Panc1 (cell line): ENCODE results near the gene TCF3.

ENCODE experiments used
- POLR2AphosphoS5 ChIP-seq: IDR thresholded peaks from 2 replicates; pipeline ENCODE4 v1.6.1; 2012; ENCODE audit warnings: mild to moderate bottlenecking, low read depth, low read length, moderate library complexity
- TCF7L2 ChIP-seq: IDR thresholded peaks from 2 replicates; pipeline ENCODE4 v1.6.1; 2011; ENCODE audit warnings: mild to moderate bottlenecking, low read depth, low read length, inconsistent platforms
- TF ChIP-seq, protein P1 (sequence below): fragments of 450-650 bp; IDR thresholded peaks from 2 replicates; pipeline ENCODE4 v1.5.1; 2017; ENCODE audit warnings: mild to moderate bottlenecking
- TF ChIP-seq, protein P2 (sequence below), 2 experiments: IDR thresholded peaks; 2 replicates each; pipeline ENCODE4 v1.6.1; 2011 to 2012; ENCODE audit warnings: low read depth in 2 of 2, control low read depth in 1 of 2, low read length in 1 of 2, mild to moderate bottlenecking in 1 of 2, moderate library complexity in 1 of 2; ENCODE audit not compliant: insufficient read depth in 1 of 2

DNA sequence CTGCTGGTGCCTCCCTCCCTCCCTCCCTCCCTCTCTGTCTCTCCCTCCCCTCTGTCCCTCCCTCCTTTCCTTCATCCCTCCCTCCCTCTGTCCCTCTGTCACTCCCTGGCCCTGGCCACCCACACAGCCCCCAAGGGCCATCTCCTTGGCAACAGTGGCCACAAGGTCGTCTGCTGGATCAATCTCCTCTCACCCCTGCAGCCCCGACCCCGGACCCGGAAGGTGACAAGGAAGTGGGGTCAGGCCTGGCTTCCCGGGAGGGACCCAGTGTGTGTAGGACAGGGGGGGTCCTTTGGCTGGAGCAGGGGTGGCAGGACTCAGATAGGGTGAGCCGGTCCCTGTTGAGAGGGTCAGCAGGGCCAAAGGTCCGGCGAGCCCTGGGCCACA is 21.9 kb upstream of the TCF3 start:
- TF ChIP-seq, protein P1, sequence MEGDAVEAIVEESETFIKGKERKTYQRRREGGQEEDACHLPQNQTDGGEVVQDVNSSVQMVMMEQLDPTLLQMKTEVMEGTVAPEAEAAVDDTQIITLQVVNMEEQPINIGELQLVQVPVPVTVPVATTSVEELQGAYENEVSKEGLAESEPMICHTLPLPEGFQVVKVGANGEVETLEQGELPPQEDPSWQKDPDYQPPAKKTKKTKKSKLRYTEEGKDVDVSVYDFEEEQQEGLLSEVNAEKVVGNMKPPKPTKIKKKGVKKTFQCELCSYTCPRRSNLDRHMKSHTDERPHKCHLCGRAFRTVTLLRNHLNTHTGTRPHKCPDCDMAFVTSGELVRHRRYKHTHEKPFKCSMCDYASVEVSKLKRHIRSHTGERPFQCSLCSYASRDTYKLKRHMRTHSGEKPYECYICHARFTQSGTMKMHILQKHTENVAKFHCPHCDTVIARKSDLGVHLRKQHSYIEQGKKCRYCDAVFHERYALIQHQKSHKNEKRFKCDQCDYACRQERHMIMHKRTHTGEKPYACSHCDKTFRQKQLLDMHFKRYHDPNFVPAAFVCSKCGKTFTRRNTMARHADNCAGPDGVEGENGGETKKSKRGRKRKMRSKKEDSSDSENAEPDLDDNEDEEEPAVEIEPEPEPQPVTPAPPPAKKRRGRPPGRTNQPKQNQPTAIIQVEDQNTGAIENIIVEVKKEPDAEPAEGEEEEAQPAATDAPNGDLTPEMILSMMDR: no peak
- TF ChIP-seq POLR2AphosphoS5: no peak
- TF ChIP-seq TCF7L2: no peak
- TF ChIP-seq, protein P2, sequence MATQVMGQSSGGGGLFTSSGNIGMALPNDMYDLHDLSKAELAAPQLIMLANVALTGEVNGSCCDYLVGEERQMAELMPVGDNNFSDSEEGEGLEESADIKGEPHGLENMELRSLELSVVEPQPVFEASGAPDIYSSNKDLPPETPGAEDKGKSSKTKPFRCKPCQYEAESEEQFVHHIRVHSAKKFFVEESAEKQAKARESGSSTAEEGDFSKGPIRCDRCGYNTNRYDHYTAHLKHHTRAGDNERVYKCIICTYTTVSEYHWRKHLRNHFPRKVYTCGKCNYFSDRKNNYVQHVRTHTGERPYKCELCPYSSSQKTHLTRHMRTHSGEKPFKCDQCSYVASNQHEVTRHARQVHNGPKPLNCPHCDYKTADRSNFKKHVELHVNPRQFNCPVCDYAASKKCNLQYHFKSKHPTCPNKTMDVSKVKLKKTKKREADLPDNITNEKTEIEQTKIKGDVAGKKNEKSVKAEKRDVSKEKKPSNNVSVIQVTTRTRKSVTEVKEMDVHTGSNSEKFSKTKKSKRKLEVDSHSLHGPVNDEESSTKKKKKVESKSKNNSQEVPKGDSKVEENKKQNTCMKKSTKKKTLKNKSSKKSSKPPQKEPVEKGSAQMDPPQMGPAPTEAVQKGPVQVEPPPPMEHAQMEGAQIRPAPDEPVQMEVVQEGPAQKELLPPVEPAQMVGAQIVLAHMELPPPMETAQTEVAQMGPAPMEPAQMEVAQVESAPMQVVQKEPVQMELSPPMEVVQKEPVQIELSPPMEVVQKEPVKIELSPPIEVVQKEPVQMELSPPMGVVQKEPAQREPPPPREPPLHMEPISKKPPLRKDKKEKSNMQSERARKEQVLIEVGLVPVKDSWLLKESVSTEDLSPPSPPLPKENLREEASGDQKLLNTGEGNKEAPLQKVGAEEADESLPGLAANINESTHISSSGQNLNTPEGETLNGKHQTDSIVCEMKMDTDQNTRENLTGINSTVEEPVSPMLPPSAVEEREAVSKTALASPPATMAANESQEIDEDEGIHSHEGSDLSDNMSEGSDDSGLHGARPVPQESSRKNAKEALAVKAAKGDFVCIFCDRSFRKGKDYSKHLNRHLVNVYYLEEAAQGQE (IDR thresholded peaks at IDR 0.05; ENCODE audit: insufficient read depth in 1 of 2, low read depth in 2 of 2, low read length in 1 of 2): no peak
